GM15510 (cell line): Measurements from ENCODE around the gene GAP43.

ENCODE experiments used
- POLR2A ChIP-seq: IDR thresholded peaks from 3 replicates; pipeline ENCODE4 v1.6.1; 2011; ENCODE audit warnings: borderline replicate concordance; ENCODE audit not compliant: insufficient read length; ENCODE audit errors: extremely low read depth

Gene GAP43

DNA sequence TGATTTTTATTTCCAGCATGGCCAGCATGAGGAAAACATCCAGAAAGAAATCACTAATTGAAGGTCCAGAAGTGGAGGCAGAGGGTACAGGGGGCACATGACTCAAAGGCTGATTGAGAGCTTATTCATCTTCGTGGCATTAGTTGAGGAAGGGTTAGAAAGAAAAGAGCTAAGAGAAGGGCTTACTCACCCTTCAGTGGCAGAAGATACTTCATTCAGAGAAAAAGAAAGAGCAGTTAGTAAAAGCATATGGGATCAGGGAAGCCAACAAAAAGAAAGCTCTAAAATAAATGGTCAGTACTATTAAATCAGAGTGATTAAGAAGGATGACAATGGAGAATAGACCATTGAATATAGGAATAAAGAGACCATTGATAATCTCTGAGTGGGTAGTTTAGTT is 25.2 kb downstream of the GAP43 start:
- TF ChIP-seq POLR2A = no peak

DNA sequence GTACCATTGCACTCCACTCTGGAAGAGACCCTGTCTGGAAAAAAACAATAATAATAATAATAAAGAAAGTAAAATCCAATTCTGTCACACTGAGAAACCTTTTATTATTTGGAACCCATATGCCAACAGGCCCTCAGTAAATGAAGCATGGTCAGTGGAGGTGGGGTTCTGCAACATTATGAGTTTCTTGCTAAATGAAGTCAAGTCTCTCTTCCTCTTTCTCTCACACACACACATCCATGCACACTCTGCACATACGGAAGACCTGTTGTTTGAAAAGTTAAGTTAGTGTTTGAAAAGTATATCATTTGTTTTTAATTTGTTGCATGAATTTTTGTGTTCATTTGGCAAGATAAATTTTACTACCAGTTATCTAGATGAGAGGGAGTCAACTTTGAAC is 27.8 kb downstream of the GAP43 start:
- TF ChIP-seq POLR2A = no peak

DNA sequence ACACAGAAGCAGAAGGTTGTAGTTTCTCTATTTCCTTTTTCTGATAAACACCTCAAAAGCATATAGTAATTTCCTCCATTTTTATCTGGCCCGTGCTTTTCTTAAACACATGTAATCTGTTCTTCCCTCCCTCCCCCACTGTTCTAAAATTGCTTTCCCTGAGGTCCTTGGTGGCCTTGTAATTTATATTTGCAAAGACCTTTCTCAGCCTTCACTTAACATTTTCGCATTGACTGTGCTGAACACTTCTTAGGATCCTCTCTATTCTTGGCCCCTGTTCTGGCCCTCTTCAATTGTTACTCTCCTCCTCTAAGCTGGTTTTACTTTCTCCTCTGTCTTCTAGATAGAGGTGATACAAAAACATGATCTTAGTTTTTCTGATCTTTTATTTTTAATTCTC is 28.3 kb downstream of the GAP43 start:
- no peak for TF ChIP-seq POLR2A

DNA sequence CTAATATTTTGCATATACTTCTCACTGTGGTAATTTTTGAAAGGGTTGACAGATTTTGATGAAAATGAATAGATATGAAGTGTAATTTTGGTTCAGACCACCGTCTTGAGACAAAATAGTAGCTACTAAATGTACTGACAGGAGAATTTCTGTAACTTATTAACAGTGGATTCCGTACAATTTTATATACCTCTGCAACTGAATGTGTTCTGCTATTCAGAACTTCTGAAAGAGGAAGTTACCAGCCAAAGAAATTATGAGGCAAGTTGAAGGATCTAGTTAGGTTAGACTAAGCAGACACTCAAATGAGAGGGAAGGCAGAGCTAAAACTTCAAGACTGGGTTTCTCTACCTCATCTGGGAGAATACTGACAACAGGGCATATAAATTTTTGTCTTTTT is 29.4 kb downstream of the GAP43 start:
- TF ChIP-seq POLR2A = no peak

DNA sequence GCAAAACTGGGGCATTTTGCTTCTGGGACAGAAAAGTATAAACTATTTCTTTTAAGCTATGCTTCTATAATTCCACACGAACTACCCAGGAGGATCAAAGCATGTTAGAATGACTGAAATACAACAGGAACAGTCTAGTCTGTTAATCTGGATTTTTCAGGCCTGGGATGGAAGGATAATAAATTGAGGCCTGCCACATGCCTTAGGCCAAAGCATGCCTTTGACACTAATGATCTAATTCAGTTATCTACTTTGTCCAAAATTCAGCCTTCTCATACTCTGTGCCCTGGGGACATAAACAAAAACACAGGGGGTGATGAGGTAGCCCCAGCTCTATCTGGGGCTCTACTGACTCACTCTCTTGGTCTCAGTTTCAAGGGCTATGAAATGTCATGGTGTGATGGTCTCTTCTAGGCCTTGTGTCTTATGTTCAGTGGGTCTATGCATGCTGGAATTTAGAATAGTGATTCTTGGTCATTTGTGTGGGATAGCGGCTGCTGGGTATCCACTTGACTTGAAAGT is 32.5 kb downstream of the GAP43 start:
- TF ChIP-seq POLR2A = no peak

DNA sequence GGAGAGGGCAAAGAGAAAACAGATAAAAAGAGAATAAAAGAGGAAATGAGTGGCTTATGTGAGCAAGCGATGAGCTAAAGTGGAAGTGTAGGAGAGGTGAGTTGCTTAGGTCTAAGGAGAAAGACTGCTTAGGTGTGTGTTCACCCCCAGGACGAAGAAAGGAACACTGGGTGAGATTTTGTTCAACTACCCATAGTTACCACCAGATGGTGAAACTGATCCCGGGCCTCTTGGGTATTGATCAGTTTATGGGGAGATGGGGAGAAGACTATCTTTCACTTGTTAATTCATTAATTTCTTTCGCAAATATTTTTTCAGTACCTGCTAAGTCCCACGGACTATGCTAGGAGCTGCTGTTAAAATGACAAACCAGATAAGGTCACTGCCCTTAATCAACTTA is 33.9 kb downstream of the GAP43 start:
- TF ChIP-seq POLR2A = no peak

DNA sequence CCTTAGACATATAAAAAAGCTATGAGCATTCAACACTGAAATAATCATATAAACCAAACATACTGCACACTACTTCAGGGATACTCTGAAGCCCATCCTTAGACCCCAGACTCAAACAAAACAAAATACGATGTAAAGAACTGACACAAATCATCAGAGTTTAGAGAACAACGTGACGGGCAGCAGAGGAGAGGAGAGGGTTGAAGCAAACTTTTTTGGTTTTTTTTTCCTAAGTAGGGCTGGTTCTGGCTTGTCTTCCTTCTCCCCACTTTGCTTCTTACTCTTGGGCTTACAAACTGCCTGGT is 34.7 kb downstream of the GAP43 start:
- no peak for TF ChIP-seq POLR2A

DNA sequence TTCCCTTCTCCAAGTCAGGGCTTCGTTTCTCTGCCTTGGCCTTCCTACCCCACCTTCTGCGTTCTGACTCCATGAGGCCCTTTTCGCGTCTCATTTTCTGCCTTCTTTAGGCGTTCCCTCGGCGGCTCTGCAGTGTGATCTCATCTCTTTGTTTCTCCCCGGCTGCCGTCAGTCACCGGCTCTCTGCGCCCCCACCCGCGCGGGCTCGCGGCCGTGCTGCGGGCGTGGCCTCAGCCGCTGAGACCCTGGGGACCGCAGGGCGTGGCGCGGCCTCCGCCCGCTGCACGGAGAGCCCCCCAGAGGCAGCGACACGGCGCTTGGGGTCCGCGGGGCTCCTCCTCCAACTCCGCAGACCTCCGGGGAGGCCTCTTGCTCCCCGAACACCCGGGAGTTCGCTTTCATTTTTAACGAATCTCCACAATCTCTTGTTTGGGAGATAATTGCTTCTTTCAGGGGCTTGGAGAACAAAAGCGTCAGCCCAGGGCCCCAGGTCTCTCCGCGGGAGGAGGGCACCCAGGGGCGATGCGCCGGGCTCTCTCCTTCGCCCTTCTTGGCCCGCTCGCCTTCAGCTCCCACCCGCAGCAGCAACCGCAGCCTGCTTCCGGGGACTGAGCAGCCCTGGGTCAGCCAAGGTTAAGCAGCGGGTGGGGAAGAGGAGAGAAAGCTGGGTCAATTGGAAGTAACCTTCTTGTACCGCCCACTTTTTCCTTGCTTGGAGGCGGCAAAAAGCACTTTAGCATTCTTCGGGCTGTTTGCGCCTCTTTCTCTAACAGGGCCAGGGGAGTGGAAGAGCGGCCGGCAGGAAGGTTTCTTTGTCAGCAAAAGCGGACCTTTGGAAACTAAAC is 35.2 kb downstream of the GAP43 start:
- peak; percentile 47 for TF ChIP-seq POLR2A

DNA sequence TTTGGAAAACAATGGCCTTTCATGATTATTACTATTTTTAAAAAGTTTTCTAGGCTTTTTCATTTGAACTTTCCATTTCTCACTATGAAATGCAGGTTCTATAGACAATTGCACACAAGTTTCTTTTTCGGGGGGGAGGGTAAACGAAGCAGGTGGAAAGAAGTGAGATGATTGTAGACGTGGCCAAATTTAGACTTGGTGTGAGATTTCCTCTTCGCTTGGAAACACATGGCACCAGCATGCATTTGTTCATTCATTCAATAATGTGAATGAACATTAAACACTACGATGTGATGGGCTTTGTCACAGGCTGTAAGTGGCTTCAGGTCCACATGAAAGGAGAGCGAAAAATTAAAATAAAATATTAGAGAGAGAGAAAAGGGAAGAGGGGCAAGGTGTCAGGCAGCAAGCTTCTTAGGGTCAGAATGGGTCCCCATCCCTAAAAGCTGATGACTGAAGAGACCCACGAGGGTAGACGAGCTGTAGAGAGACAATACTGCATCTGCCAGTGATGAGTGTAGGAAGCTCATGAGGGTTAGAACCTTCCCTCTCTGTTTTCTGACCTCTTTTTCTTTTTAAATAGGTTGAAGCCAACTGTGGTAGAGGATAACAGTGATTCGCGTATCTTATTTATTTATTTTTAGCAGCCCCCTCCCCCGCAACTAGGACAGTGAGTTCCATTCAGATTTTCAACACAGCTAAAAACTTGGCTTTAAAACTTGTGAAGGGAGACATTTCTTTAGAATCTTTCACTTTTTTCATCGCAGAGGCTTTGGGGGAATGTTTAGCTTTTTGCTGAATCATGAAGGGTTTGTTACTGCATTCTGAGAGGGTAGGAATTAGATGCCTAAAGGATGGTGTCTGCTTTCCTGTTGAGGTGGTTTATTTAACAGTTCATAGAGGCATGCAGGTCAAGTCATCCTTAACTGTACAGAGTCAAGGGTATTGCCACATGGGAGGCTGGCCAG is 36.2 kb downstream of the GAP43 start:
- TF ChIP-seq POLR2A = no peak

DNA sequence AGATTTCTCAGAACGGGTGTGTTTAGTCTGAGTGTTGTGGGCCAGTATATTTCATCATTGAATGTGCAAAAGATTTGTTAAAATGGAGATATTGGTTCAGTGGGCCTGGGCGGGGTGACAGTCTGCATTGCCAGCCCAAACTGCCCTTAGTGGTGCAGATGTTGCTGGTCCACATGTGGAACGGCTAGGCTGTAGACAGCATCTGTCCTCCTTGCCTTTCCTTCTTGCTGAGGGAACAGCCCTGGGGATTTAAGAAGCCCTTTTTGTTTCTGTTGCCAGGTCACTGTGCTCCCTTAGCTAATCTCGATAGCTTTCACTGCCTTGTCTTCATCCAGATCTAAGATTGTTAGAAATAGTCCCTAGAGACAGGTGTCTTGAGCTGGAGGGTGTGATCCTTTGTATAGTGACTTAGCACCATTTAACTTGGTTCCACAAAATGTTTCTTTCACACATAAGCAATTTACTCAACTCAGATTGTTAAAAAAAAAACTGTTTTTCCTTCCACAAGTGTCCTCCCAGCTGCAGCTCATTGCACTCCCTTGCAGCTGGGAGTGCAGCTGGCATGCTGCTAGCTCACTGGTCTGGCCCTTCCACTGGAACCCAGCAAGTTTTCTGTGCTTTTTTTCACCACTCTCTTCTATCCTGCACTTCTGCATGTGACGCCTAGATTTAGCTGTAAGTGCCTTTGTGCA is 37.5 kb downstream of the GAP43 start:
- no peak for TF ChIP-seq POLR2A

DNA sequence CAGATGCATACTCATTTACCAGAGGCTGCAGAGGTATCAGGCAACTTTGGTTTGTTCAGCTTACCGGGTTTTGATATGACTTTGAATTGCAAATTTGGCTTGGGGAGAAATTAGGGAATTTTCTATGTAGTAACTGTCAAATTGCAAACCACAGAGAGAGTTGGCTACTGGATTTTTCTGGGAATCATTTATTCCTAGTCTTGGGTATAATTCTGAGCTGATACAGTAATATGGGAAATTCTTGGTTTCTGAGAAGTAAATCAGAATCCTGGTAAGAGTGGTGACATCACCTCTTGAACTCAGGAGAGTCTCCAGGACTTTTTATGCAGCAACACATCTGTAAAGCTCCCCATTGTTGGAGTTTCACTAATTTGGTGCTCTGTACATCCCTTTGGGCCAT is 39.0 kb downstream of the GAP43 start:
- no peak for TF ChIP-seq POLR2A

DNA sequence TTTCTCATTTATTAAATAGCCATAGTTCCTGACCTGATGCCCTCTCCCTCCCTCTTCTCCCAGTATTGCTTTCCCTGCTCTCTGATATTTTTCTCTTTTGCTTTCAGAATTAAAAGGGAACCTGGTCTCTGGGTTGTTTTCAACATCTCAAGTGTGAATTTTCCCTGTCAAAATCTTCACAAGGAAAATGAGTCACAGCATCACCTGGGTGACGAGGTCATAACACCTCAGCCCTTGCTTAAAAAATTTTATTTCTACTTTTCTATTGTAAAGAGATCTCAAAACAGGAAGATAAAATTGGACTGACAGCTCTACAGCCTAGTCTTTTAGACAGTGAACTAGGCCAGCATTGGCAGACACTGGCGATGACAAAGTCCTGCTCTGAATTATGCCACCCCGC is 40.1 kb downstream of the GAP43 start:
- TF ChIP-seq POLR2A = no peak

DNA sequence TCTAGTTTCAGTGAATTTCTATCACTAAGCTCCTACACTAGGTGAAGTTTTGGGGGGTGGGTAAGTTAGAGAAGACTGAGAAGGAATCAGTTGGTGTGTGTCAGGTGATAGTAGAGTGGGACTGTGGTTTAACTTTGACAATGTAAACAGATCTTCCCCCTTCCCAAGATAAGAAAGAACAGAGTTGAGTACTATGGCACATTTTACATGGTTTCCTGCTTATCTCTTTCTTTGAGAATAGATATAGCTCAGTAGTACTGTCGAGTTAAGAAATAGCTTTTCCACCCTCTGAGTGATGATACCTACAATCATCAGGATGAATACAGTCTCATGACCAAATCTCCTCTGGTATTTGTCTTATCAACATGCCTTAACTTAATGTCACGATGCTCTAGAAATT is 42.8 kb downstream of the GAP43 start:
- TF ChIP-seq POLR2A = no peak

DNA sequence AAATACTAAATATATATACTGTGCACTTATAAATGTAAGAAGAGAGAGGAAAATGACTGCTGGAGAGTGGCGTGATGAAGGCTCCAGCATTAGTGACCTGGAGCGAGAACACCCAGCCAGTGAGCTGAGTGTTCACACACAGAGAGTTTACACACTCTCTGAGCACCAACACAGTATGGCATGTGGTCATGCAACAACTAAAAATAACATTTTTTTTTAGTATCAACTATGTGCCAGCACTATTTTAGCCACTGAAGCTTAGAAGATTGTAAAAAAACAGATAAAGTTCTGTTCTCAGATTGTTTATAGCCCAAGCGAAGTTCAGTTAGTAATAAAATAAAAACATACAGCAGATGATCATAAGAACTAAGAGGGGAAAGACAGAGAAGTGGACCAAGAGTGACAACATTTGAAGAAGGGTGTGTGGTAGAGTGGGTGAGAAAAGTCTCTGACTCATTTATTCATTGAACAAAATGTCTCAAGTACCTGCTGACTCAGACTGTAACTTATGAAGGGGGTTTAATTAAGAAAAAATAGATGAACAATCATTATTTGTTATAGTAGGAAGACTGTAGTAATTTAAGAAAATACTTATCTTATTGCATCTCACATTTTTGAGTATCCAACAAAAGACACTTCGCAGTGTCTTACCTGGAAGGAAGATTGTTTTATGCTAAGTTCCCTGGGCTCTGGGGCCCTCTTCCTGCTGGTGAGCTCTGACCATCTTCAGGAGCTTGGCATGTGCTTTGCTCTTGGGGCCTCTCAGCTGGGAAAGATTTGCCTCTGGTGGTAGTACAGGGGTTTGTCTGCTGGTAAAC is 43.8 kb downstream of the GAP43 start:
- no peak for TF ChIP-seq POLR2A
